ENCODE results near the gene TTLL12.

The TTLL12 gene

GRCh38 chr22:43118024-43118849 is 68.7 kb downstream of the TTLL12 start:
- Mint-ChIP-seq H3K27me3 (no peaks in the 10 kb centered on the region), H3K4me3 (no peak overlapping the region), H3K27ac (no peak overlapping the region), H3K9me3 (no peaks in the 10 kb centered on the region), H3K4me1 (no peaks in the 10 kb centered on the region), H3K36me3 (no peaks in the 10 kb centered on the region)

- H3K9me3 Mint-ChIP-seq = no peaks in the 10 kb centered on the region
- no peak overlapping the region for H3K27ac Mint-ChIP-seq
- H3K27me3 Mint-ChIP-seq = no peaks in the 10 kb centered on the region
- no peaks in the 10 kb centered on the region for H3K36me3 Mint-ChIP-seq
- no peaks in the 10 kb centered on the region for H3K4me1 Mint-ChIP-seq
- no peak overlapping the region for H3K4me3 Mint-ChIP-seq
These were observed 70.0 kb downstream of the TTLL12 start for GRCh38 chr22:43116932-43117331.
